HG02852 (cell line): ENCODE measurements around the gene TARM1.

ENCODE experiments used
- ATAC-seq: cut with Tn5 transposase; IDR thresholded peaks from one replicate; pipeline ENCODE4 v1.9.1; 2021; ENCODE audit warnings: mild to moderate bottlenecking, moderate library complexity; ENCODE audit not compliant: unreplicated experiment

Gene TARM1

DNA sequence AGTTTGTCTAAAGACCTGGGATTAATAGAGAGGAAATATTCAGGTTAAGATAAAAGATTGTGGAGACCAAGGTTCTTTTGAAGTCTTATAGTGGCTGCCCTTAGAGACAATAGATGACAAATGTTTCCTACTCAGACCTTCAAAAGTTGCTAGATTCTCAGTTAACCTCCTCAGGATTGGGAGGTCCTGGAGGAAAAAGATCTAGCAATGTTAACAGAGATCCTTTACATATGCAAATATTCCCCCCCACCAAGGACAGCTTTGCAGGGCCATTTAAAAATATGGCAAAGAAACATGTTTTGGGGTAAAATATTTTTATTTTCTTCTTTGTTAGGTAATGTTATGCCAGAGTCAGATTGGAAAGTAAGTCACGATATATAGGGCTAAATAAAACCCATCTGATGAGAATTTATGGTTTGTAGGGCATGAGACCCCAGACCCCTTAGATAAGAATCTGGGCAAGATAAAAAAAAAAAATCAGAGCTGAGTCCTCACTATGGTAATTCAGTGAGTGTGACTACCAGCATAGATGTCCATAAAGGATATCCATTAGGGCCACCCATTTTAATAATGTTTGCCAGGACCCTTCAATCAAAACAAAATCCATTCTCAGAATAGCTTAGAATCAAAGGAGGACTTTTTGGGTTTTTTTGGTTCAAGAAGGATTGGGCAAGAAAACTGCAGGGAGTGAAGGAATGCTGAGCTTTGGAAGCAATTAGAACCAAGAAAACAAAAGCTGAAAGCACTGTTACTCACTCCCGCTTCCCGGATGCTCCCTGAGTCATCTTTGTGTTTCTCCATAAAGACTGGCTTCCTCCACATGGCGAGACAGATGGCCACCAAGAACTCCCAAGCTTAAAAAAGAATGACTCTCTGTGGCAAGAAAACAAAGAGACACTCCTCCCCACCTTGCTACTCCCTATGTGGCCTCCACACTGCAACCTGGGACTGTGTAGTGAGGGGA, 45.7 kb downstream of the TARM1 start:
- no peak for ATAC-seq

DNA sequence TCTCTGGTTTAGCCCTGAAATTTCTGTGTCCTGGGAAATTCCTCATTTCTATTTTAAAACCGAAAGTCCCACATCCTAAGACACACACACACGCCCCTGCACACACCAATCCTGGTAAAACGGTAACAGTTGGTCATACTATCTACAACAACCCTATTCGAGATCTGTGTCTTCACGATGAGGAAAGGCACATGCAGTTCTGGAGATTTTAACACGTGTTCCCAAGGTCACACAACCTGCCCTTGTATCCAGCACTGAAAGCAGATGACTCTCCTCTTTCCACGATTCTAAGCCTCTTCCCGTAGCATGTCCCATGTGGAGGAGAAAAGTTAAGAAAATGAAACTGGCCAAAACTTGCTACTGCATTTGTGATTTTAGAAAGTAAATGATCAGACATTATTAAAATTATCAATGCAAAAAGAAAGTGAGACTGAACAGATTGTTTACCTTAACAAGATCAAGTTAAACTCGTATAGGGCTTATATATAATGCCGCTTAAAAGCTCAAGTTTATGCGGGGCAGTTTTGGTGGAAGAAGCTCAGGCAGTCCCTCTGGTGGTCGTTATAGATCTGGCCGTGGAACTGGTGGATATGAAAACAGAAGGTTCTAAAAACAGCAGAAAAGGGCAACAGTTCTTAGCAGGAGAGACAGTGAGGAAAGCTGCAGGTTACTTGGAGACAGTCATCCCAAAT, 50.1 kb downstream of the TARM1 start:
- no peak for ATAC-seq

DNA sequence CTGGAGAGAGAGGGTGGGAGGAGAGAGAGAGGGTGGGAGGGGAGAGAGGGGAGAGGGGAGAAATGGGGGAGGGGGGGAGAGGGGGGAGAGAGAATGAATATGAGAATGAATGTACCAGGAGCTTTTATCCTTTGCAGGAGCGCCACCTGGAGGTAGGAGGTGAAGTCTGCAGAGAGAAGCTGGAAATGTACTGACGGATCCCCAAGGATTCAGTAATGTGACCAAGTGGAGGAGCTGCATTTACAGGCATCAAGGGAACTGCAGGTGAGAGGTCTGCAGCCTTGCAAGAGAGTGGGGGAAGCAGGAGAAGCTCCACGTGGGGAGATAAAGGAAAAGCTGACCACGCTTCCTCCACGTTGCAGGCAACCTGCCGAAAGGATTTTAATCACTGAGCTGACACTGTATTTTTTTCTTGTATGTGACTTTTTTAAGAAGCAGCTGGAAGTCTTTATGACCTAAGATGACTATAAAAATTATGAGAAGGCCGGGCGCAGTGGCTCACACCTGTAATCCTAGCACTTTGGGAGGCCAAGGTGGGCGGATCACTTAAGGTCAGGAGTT, 51.2 kb downstream of the TARM1 start:
- ATAC-seq, result no peak

DNA sequence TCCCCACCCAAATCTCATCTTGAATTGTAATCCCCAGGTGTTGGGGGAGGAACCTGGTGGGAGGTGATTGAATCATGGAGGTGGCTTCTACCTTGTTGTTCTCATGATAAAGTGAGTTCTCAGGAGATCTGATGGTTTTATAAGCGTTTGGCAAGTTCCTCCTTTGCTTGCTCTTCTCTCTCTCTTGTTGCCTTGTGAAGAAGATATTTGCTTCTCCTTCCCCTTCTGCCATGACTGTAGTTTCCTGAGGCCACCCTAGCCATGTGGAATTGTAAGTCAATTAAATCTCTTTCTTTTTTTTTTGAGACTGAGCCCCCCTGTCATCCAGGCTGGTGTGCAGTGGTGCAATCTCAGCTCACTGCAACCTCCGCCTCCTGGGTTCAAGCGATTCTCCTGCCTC, 51.9 kb downstream of the TARM1 start:
- no peak for ATAC-seq

GRCh38 chr19:54026656-54027055, 54.5 kb downstream of the TARM1 start:
- no peak for ATAC-seq

- ATAC-seq, result no peak
These were observed 56.5 kb downstream of the TARM1 start for GRCh38 chr19:54024660-54025059.

GRCh38 chr19:54023191-54023590, 58.0 kb downstream of the TARM1 start:
- no peak for ATAC-seq

DNA sequence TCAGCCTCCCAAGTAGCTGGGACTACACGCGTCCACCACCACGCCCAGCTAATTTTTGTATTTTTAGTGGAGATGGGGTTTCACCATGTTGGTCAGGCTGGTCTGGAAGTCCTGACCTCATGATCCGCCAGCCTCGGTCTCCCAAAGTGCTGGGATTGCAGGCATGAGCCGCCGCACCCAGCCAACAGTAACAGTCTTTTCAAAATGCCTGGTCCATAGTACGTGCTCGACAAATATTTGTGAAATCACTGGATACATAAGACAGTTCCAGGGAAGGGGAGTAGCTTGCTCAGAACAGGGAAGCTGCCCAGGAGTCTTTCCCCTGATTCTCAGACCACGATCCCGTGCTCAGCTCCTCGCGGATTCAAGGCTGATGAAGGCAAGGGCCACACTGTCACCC, 59.2 kb downstream of the TARM1 start:
- ATAC-seq, result no peak

DNA sequence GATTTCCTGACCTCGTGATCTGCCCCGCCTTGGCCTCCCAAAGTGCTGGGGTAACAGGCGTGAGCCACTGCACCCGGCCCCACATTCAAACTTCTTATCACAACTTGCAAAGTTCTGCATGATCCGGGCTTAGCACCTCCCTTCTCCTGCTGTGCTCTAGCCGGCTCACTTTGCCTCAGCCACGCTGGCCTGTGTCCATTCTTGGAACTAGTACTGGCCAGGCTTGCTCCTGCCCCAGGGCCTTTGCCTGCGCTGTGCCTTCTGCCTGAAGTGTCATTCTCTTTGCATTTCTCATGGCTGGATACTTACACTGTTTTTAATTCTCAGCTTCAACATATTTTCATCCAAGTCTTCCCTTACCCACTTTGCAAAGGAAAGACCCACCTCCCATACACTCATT, 59.8 kb downstream of the TARM1 start:
- no peak for ATAC-seq
